Common myeloid progenitor, CD34-positive (primary cell): Measurements from ENCODE around the gene PARS2.

ENCODE experiments used
- CTCF ChIA-PET: fragments of 350-600 bp; sonication (Branson Sonifier 250); formaldehyde crosslinking; loops from one replicate; lab custom pipeline; 2021; ENCODE audit warnings: antibody characterized with exemption; lab: Charles Lee
- POLR2A ChIA-PET: fragments of 350-600 bp; sonication (Branson Sonifier 250); formaldehyde crosslinking; loops from one replicate; lab custom pipeline; 2021; ENCODE audit warnings: antibody characterized with exemption; lab: Charles Lee
- DNase-seq, 3 donors: peaks; one replicate each; pipeline versions ENCODE4 v3.0.0 to v3.0.0-alpha.2; 2013
- H3K27ac ChIP-seq, 2 experiments: 1 replicate in 1 of 2; 2 replicates in 1 of 2; pipeline ENCODE4 v1.7.0; 2013; ENCODE audit warnings: inconsistent platforms in 2 of 2, low read length in 2 of 2, mild to moderate bottlenecking in 2 of 2, low read depth in 1 of 2, moderate library complexity in 1 of 2; ENCODE audit not compliant: severe bottlenecking in 2 of 2, insufficient read depth in 1 of 2, poor library complexity in 1 of 2
- H3K27me3 ChIP-seq, 5 experiments: replicated peaks in 2 of 5; 1 replicate in 3 of 5; 2 replicates in 2 of 5; pipeline versions ENCODE4 v1.6.1 to v1.7.0; 2013; ENCODE audit warnings: low read length in 4 of 5, mild to moderate bottlenecking in 2 of 5, moderate library complexity in 2 of 5, inconsistent platforms in 1 of 5; ENCODE audit not compliant: insufficient read depth in 5 of 5, control insufficient read depth in 4 of 5
- H3K36me3 ChIP-seq, 4 experiments: 1 replicate in 2 of 4; 2 replicates in 2 of 4; pipeline versions ENCODE4 v1.6.1 to v1.7.0; 2013; ENCODE audit warnings: low read length in 3 of 4, control low read depth in 1 of 4, mild to moderate bottlenecking in 1 of 4; ENCODE audit not compliant: control insufficient read depth in 4 of 4, insufficient read depth in 4 of 4
- H3K4me1 ChIP-seq, 4 experiments: 1 replicate in 3 of 4; 2 replicates in 1 of 4; pipeline versions ENCODE4 v1.6.1 to v1.7.1; 2013; ENCODE audit warnings: low read length in 3 of 4, mild to moderate bottlenecking in 3 of 4, control low read depth in 1 of 4, inconsistent platforms in 1 of 4, moderate library complexity in 1 of 4; ENCODE audit not compliant: control insufficient read depth in 4 of 4, insufficient read depth in 4 of 4; ENCODE audit errors: control extremely low read depth in 1 of 4
- H3K4me3 ChIP-seq, 7 experiments: 1 replicate in 4 of 7; 2 replicates in 3 of 7; pipeline versions ENCODE4 v1.5.1 to v1.7.0; 2013; ENCODE audit warnings: mild to moderate bottlenecking in 7 of 7, low read length in 6 of 7, moderate library complexity in 6 of 7, inconsistent platforms in 2 of 7, low read depth in 2 of 7, control low read depth in 1 of 7; ENCODE audit not compliant: insufficient read depth in 4 of 7, control insufficient read depth in 1 of 7; ENCODE audit errors: extremely low read depth in 1 of 7
- H3K9me3 ChIP-seq, 5 experiments: 1 replicate in 4 of 5; 2 replicates in 1 of 5; pipeline versions ENCODE4 v1.6.1 to v1.7.1; 2013; ENCODE audit warnings: low read length in 4 of 5, mild to moderate bottlenecking in 2 of 5, inconsistent platforms in 1 of 5, low read depth in 1 of 5, moderate library complexity in 1 of 5; ENCODE audit not compliant: control insufficient read depth in 4 of 5, insufficient read depth in 2 of 5; ENCODE audit errors: control extremely low read depth in 1 of 5
- WGBS: methylation state at CpG from one replicate; pipeline ENCODE4 v1.1.5; 2013; ENCODE audit not compliant: insufficient coverage; 5-methylcytosine and 5-hydroxymethylcytosine counted together

Gene PARS2

DNA sequence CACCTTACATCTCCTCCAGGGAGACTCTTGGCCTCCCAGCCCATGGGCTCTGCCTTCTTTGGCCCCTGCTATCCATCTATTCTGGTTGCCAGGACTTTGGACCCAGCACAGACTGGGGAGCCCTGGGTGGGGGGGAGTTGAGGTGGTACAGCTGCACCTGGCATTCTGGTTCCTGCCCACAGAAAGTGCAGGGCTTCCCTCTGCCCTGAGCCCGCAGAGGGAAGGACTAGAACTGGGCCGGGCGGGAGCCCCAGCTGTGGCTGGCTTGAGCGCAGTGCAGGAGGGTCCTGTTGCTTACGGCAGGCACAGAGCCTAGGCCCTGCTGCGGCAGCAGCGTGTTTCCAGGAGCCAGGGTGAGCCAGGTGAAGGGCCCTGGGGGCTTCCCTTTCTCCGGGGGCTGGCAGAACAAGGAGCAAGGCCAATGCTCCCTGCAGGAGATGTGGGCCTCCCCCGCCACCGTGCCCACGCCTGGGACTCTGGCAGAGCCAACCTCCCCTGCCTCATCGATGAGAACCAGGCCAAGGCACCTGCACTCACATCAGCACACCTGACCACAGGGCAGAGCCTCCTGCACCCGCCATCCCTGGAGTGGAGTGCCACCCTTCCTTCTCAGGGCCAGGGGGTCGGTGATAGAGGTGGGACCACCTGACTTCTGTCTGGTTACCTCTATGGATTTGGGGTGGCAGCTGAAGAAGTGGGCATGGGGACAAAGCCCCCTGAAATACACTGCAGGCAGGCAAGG, 16.1 kb downstream of the PARS2 start:
- CTCF ChIA-PET, result no interaction called here
- no peaks in the 10 kb centered on the region for H3K4me1 ChIP-seq
- H3K36me3 ChIP-seq, result peaks cover 0 to 16% (median 9%) of the 10 kb centered on the region in 4 experiments
- 88% methylated on average over 10 of the region's 14 CpGs for WGBS
- no peak overlapping the region for H3K4me3 ChIP-seq
- POLR2A ChIA-PET, result no interaction called here
- H3K27me3 ChIP-seq, result no peaks in the 10 kb centered on the region
- H3K27ac ChIP-seq, result no peak overlapping the region
- H3K9me3 ChIP-seq, result no peaks in the 10 kb centered on the region
- no peak for DNase-seq

DNA sequence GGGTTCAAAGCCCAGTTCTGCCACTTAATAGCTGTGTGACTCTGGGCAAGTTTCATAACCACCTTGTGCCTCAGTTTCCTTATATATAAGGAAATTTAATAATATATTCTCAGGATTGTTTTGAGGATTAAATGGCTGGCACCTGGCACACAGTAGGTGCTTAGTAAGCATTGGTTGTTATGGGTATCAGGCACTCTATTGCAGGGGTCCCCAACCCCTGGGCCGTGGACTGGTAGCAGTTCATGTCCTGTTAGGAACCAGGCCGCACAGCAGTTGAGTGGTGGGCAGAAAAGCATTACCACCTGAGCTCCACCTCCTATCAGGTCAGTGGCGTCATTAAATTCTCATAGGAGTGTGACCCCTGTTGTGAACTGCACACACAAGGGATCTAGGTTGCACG, 18.5 kb downstream of the PARS2 start:
- H3K9me3 ChIP-seq, result no peaks in the 10 kb centered on the region
- CTCF ChIA-PET, result interaction anchor here (1.0 kb wide), 1 partner anchor 493 kb away, joined by 3 read pairs; no protein-coding TSS in a partner anchor
- peaks cover under 1 to 37% (median 25%) of the 10 kb centered on the region in 4 experiments for H3K36me3 ChIP-seq
- WGBS, result 100% methylated on average over 2 of the region's 4 CpGs
- H3K27me3 ChIP-seq, result no peaks in the 10 kb centered on the region
- H3K4me3 ChIP-seq, result no peak overlapping the region
- H3K27ac ChIP-seq, result no peak overlapping the region
- DNase-seq, result no peak
- POLR2A ChIA-PET, result no interaction called here
- H3K4me1 ChIP-seq, result no peaks in the 10 kb centered on the region

DNA sequence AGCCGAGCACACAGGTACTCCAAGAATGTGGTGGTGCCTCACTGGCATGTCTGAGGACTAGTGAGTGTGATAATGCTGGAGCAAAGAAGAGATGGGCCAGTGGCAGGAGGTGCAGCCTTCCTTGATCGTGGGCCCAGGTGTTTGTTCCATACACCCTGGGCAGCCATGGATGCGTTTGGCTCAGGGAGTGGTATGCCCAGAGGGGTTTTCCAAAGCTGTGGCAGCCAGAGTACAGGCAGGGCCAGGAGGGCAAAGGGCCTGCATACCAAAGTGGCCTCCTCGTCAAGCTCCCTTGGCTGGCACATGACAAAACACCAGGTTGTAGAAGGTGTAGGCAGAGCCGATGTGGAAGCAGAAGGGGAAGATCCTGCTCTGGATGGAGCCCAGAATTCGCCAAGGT, 19.0 kb downstream of the PARS2 start:
- ChIA-PET POLR2A (no interaction called here), CTCF (interaction anchor here (1.0 kb wide), 1 partner anchor 492 kb away, joined by 3 read pairs; no protein-coding TSS in a partner anchor)
- DNase-seq, result no peak
- H3K4me3 ChIP-seq, result no peak overlapping the region
- H3K27me3 ChIP-seq, result no peaks in the 10 kb centered on the region
- no peaks in the 10 kb centered on the region for H3K9me3 ChIP-seq
- no peak overlapping the region for H3K27ac ChIP-seq
- WGBS, result 100% methylated on average over 6 of the region's 6 CpGs
- no peaks in the 10 kb centered on the region for H3K4me1 ChIP-seq
- peaks cover 5 to 43% (median 28%) of the 10 kb centered on the region in 4 experiments for H3K36me3 ChIP-seq

DNA sequence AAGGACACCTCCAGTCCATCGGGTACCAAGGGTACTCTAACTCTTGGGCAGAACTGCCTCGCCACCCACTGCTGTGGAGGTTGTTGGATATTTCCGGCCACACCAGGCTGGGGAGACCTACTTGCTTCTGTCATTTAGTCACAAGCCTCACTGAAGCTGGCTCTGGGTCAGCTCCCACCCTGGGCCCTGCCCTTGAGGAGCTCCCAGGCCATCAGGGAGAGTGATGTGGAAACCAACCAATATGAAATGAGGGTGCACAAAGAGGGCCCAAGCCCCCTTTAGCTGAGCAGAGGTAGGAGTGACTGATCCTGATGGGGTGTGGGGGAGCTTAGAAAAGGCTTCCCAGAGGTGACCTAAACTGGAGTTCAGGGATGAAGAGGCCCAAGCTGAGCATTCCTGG, 19.6 kb downstream of the PARS2 start:
- Histone ChIP-seq H3K9me3 (no peaks in the 10 kb centered on the region), H3K27me3 (no peaks in the 10 kb centered on the region), H3K4me1 (no peaks in the 10 kb centered on the region), H3K4me3 (no peak overlapping the region), H3K27ac (no peak overlapping the region), H3K36me3 (peaks cover 7 to 48% (median 32%) of the 10 kb centered on the region in 4 experiments)
- 97% methylated on average over 3 of the region's 3 CpGs for WGBS
- POLR2A ChIA-PET, result no interaction called here
- DNase-seq, result no peak
- CTCF ChIA-PET, result interaction anchor here (1.0 kb wide), 1 partner anchor 492 kb away, joined by 3 read pairs; no protein-coding TSS in a partner anchor

DNA sequence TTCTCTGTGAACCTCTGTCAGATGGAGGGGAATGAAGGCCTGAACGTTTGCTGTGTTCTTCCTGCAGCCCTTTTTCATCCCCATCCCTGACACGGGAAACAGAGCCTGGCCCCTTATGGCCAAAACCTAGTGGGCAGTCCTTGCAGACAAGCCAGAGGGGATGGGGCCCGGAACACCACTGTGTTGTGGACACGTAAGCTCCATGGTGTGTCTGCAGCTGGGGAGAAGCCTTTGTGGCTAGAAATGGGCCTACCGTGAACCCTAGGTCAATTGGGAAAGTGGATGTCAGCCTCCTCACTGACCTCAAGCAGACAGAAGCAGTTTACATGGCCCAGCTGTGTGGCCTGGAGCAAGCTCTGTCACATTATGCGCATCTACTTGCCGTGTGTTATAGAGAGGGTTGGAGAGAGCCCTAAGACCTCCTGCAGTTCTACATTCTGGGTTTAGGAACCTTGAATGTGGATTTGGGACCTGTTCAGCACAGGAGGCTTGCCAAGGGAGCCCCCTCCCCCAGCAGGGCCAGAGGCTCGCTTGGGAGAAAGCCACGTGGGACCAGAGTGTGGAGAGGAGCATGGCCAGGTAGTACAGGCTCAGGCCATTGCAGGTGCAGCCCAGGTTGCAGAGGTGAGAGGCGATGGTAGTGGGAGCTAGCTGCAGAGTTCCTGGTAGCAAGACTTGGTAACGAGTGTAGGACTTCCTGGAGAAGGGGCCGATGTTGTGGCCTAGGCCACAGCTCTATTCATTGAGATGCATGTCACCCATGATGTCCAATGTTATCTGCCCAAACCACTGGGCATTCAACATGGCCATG, 20.7 kb downstream of the PARS2 start:
- no peaks in the 10 kb centered on the region for H3K9me3 ChIP-seq
- no peaks in the 10 kb centered on the region for H3K4me1 ChIP-seq
- CTCF ChIA-PET, result no interaction called here
- H3K4me3 ChIP-seq, result no peak overlapping the region
- DNase-seq, result no peak
- H3K27ac ChIP-seq, result no peak overlapping the region
- H3K27me3 ChIP-seq, result no peaks in the 10 kb centered on the region
- WGBS, result 96% methylated on average over 11 of the region's 12 CpGs
- POLR2A ChIA-PET, result no interaction called here
- peaks cover 7 to 55% (median 39%) of the 10 kb centered on the region in 4 experiments for H3K36me3 ChIP-seq

DNA sequence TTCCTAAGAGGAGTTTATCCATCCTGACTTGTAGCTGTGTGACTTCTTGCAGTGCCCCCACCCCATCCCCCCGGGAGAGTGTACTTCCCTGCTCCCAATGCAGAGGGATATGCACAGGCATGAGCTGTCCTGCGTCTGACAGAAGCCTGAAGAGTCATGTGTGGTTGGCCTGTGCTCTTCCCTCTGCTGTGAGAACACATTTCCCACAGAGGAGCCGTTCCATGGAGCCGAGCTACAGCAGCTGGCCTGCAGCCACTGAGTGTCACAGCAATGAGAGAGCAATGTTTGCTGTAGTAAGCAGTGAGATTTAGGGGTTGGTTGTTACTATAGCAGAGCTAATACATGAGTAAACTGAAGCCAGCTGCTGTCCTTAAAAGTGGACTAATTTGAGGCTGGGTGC, 22.0 kb downstream of the PARS2 start:
- no peak overlapping the region for H3K4me3 ChIP-seq
- H3K27ac ChIP-seq, result no peak overlapping the region
- no peaks in the 10 kb centered on the region for H3K27me3 ChIP-seq
- peaks cover 11 to 66% (median 50%) of the 10 kb centered on the region in 4 experiments for H3K36me3 ChIP-seq
- DNase-seq, result no peak
- CTCF ChIA-PET, result no interaction called here
- no peaks in the 10 kb centered on the region for H3K9me3 ChIP-seq
- POLR2A ChIA-PET, result no interaction called here
- 96% methylated on average over 4 of the region's 4 CpGs for WGBS
- H3K4me1 ChIP-seq, result no peaks in the 10 kb centered on the region

DNA sequence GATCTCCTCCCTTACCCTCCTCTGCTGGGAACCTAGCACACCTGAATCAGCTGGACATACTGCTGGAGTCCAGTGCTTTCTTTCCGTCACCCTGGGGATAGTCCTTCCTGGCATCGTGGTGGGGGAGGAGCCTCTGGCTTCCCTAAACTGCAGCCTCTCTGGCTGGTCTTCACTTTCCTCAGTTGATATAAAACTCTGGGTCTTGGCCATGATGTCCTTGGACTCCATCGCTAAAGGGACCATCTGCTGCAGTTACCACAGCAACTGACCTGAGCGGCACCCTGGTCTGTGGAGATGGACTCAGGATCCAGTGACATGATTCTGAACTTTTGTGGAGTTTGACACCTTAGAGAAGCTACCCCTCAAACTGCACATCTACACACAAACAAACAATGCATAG, 22.8 kb downstream of the PARS2 start:
- Histone ChIP-seq H3K4me3 (no peak overlapping the region), H3K9me3 (no peaks in the 10 kb centered on the region), H3K4me1 (no peaks in the 10 kb centered on the region), H3K36me3 (peaks cover 18 to 74% (median 57%) of the 10 kb centered on the region in 4 experiments), H3K27ac (no peak overlapping the region), H3K27me3 (no peaks in the 10 kb centered on the region)
- DNase-seq, result no peak
- ChIA-PET POLR2A (no interaction called here), CTCF (no interaction called here)
- 96% methylated on average over 3 of the region's 4 CpGs for WGBS
